H1 (cell line): ENCODE data around the gene FBXO34. TPM values are rescaled to one million over a fixed set of nuclear protein-coding genes. Genes with fewer than 3 reads are reported as not detected.

Experiments used
- CTCF ChIA-PET: fragments of 300-600 bp; sonication (Branson Sonifier 250); formaldehyde crosslinking; loops from one replicate; lab custom pipeline; 2021; ENCODE audit not compliant: partially characterized antibody; lab: Charles Lee
- POLR2A ChIA-PET: fragments of 300-600 bp; sonication (Branson Sonifier 250); formaldehyde crosslinking; loops from one replicate; lab custom pipeline; 2021; ENCODE audit warnings: inconsistent platforms; ENCODE audit not compliant: partially characterized antibody; lab: Charles Lee
- DNase-seq, 2 experiments: peaks; one replicate each; pipeline versions ENCODE4 v3.0.0 to v3.0.0-alpha.2; 2010 to 2022; ENCODE audit warnings: low spot score in 2 of 2, low read depth in 1 of 2, mixed read lengths in 1 of 2
- FAIRE-seq: peaks from 2 replicates; lab custom pipeline; 2011; peaks lifted over from hg19 to GRCh38; lab: Jason Lieb, UNC
- H2AFZ ChIP-seq: 2 replicates; pipeline ENCODE4 v1.8.1; 2012; ENCODE audit warnings: low read length, inconsistent platforms
- H2AK5ac ChIP-seq: 2 replicates; pipeline ENCODE4 v1.6.1; 2013; ENCODE audit warnings: low read depth, low read length
- H2BK120ac ChIP-seq: replicated peaks from 2 replicates; pipeline ENCODE3; 2013; ENCODE audit warnings: low read depth, low read length, inconsistent platforms
- H2BK12ac ChIP-seq: 2 replicates; pipeline ENCODE4 v1.6.1; 2013; ENCODE audit warnings: low read depth, low read length
- H2BK15ac ChIP-seq: 2 replicates; pipeline ENCODE4 v1.6.1; 2013; ENCODE audit warnings: low read length
- H2BK20ac ChIP-seq: 2 replicates; pipeline ENCODE4 v1.6.1; 2013; ENCODE audit warnings: low read length
- H2BK5ac ChIP-seq: 2 replicates; pipeline ENCODE4 v1.6.1; 2013; ENCODE audit warnings: low read depth, low read length
- H3K14ac ChIP-seq: 2 replicates; pipeline ENCODE4 v1.6.1; 2013; ENCODE audit warnings: inconsistent platforms; ENCODE audit not compliant: insufficient read length
- H3K18ac ChIP-seq: 2 replicates; pipeline ENCODE4 v1.6.1; 2013; ENCODE audit warnings: low read length; ENCODE audit errors: extremely low read depth
- H3K23ac ChIP-seq: 2 replicates; pipeline ENCODE4 v1.6.1; 2013; ENCODE audit warnings: inconsistent platforms; ENCODE audit not compliant: insufficient read length
- H3K23me2 ChIP-seq: 2 replicates; pipeline ENCODE4 v1.6.1; 2013; ENCODE audit warnings: low read depth, low read length
- H3K27ac ChIP-seq: 2 replicates; pipeline ENCODE4 v1.6.1; 2011; ENCODE audit warnings: low read depth, low read length, inconsistent platforms
- H3K27me3 ChIP-seq, 4 experiments: replicated peaks in 1 of 4; 1 replicate in 1 of 4; 2 replicates in 3 of 4; pipeline versions ENCODE4 v1.6.1 to v1.8.1; 2011 to 2013; ENCODE audit warnings: low read length in 3 of 4, mild to moderate bottlenecking in 3 of 4, inconsistent platforms in 2 of 4, mixed read lengths in 2 of 4, moderate library complexity in 1 of 4; ENCODE audit not compliant: control insufficient read depth in 3 of 4, insufficient read depth in 3 of 4; ENCODE audit errors: extremely low read depth in 1 of 4
- H3K36me3 ChIP-seq, 4 experiments: 2 replicates each; pipeline versions ENCODE4 v1.6.1 to v1.8.1; 2011 to 2013; ENCODE audit warnings: mild to moderate bottlenecking in 4 of 4, low read length in 3 of 4, moderate library complexity in 2 of 4, control low read depth in 1 of 4, inconsistent platforms in 1 of 4; ENCODE audit not compliant: insufficient read depth in 4 of 4, control insufficient read depth in 2 of 4
- H3K4ac ChIP-seq: replicated peaks from 2 replicates; pipeline ENCODE3; 2013; ENCODE audit warnings: low read length, low read depth, mixed read lengths, inconsistent platforms; ENCODE audit not compliant: insufficient read length
- H3K4me1 ChIP-seq, 4 experiments: replicated peaks in 1 of 4; 1 replicate in 1 of 4; 2 replicates in 3 of 4; pipeline versions ENCODE4 v1.6.1 to v1.8.1; 2011 to 2013; ENCODE audit warnings: low read length in 3 of 4, inconsistent platforms in 2 of 4, mixed read lengths in 1 of 4; ENCODE audit not compliant: insufficient read depth in 4 of 4, control insufficient read depth in 3 of 4
- H3K4me2 ChIP-seq, 2 experiments: 2 replicates each; pipeline versions ENCODE4 v1.6.1 to v1.8.1; 2011 to 2013; ENCODE audit warnings: low read depth in 2 of 2, low read length in 2 of 2, control low read depth in 1 of 2, inconsistent platforms in 1 of 2, mild to moderate bottlenecking in 1 of 2; ENCODE audit not compliant: insufficient read depth in 1 of 2
- H3K4me3 ChIP-seq, 4 experiments: fragments of 200-600, 300-600 bp in 1 of 4; sonication (generic), shearing (Covaris generic), sonication (Bioruptor Twin) in 1 of 4; 2 replicates each; pipeline versions ENCODE4 v1.5.1 to v1.8.1; 2011 to 2016; ENCODE audit warnings: low read length in 4 of 4, low read depth in 3 of 4, control low read depth in 2 of 4, inconsistent platforms in 2 of 4, mild to moderate bottlenecking in 2 of 4, mixed read lengths in 1 of 4, moderate library complexity in 1 of 4; ENCODE audit not compliant: insufficient read depth in 2 of 4; ENCODE audit errors: extremely low read depth in 1 of 4
- H3K56ac ChIP-seq: replicated peaks from 2 replicates; pipeline ENCODE3; 2013; ENCODE audit warnings: low read depth, mild to moderate bottlenecking, mixed read lengths, low read length, inconsistent platforms; ENCODE audit not compliant: insufficient read length
- H3K79me1 ChIP-seq: 2 replicates; pipeline ENCODE4 v1.6.1; 2013; ENCODE audit warnings: low read depth, low read length, control low read depth
- H3K79me2 ChIP-seq, 2 experiments: 2 replicates each; pipeline versions ENCODE4 v1.6.1 to v1.8.1; 2012 to 2013; ENCODE audit warnings: low read length in 2 of 2, mild to moderate bottlenecking in 2 of 2, inconsistent platforms in 1 of 2; ENCODE audit not compliant: insufficient read depth in 2 of 2, control insufficient read depth in 1 of 2
- H3K9ac ChIP-seq, 4 experiments: replicated peaks in 1 of 4; 1 replicate in 1 of 4; 2 replicates in 3 of 4; pipeline versions ENCODE4 v1.6.1 to v1.8.1; 2011 to 2013; ENCODE audit warnings: low read depth in 3 of 4, low read length in 3 of 4, control low read depth in 2 of 4, mild to moderate bottlenecking in 2 of 4, moderate library complexity in 2 of 4, inconsistent platforms in 1 of 4; ENCODE audit errors: extremely low read depth in 1 of 4
- H3K9me3 ChIP-seq, 2 experiments: 2 replicates each; pipeline versions ENCODE4 v1.6.1 to v1.8.1; 2012 to 2013; ENCODE audit warnings: mild to moderate bottlenecking in 2 of 2, moderate library complexity in 2 of 2, control low read depth in 1 of 2, inconsistent platforms in 1 of 2, low read depth in 1 of 2, low read length in 1 of 2, mixed read lengths in 1 of 2; ENCODE audit not compliant: insufficient read depth in 2 of 2
- H4K20me1 ChIP-seq, 2 experiments: replicated peaks in 1 of 2; 2 replicates each; pipeline versions ENCODE3 to v1.8.1; 2011 to 2013; ENCODE audit warnings: inconsistent platforms in 2 of 2, low read length in 2 of 2, mild to moderate bottlenecking in 1 of 2; ENCODE audit not compliant: insufficient read depth in 2 of 2, control insufficient read depth in 1 of 2
- H4K5ac ChIP-seq: 2 replicates; pipeline ENCODE4 v1.6.1; 2013; ENCODE audit warnings: low read length, low read depth, mixed read lengths, inconsistent platforms; ENCODE audit not compliant: insufficient read length
- H4K8ac ChIP-seq: 2 replicates; pipeline ENCODE4 v1.8.0; 2013; ENCODE audit warnings: mild to moderate bottlenecking, moderate library complexity, low read length, inconsistent platforms; ENCODE audit not compliant: insufficient read depth; ENCODE audit errors: extremely low read depth
- H4K91ac ChIP-seq: replicated peaks from 2 replicates; pipeline ENCODE3; 2013; ENCODE audit warnings: low read length, mixed read lengths, inconsistent platforms; ENCODE audit not compliant: insufficient read length
- ASH2L ChIP-seq: fragments of 200-600, 300-600 bp; sonication (generic); IDR thresholded peaks from one replicate; pipeline ENCODE4 v1.7.1; 2017; ENCODE audit warnings: low read length
- ATF2 ChIP-seq: IDR thresholded peaks from 2 replicates; pipeline ENCODE4 v1.6.1; 2012; ENCODE audit warnings: low read length, inconsistent platforms
- CEBPB ChIP-seq: IDR thresholded peaks from 2 replicates; pipeline ENCODE4 v1.6.1; 2012; ENCODE audit warnings: low read depth, low read length
- CHD2 ChIP-seq: IDR thresholded peaks from 2 replicates; pipeline ENCODE4 v1.6.1; 2012; ENCODE audit warnings: low read length, improper control_type of control experiment
- E2F6 ChIP-seq: IDR thresholded peaks from 2 replicates; pipeline ENCODE4 v1.6.1; 2012; ENCODE audit warnings: inconsistent platforms
- EGR1 ChIP-seq: IDR thresholded peaks from 2 replicates; pipeline ENCODE4 v1.6.1; 2011; ENCODE audit warnings: low read depth, low read length, borderline replicate concordance
- KDM5A ChIP-seq: fragments of 200-600 bp; IDR thresholded peaks from 2 replicates; pipeline ENCODE4 v1.7.1; 2012; ENCODE audit warnings: mild to moderate bottlenecking, low read length, inconsistent platforms, mixed read lengths
- MAFK ChIP-seq: IDR thresholded peaks from 2 replicates; pipeline ENCODE4 v1.6.1; 2012; ENCODE audit warnings: low read depth, mild to moderate bottlenecking, improper control_type of control experiment, low read length
- NRF1 ChIP-seq: IDR thresholded peaks from 2 replicates; pipeline ENCODE4 v1.6.1; 2011; ENCODE audit warnings: mild to moderate bottlenecking, low read depth, low read length, improper control_type of control experiment
- POLR2AphosphoS5 ChIP-seq: IDR thresholded peaks from 2 replicates; pipeline ENCODE4 v1.6.1; 2011; ENCODE audit warnings: low read depth, low read length
- RXRA ChIP-seq: IDR thresholded peaks from 2 replicates; pipeline ENCODE4 v1.6.1; 2011; ENCODE audit warnings: low read depth, mild to moderate bottlenecking, low read length, moderate library complexity; ENCODE audit not compliant: insufficient read depth
- SP2 ChIP-seq: IDR thresholded peaks from 2 replicates; pipeline ENCODE4 v1.6.1; 2012; ENCODE audit warnings: mild to moderate bottlenecking, low read length, inconsistent platforms
- ZNF274 ChIP-seq: IDR thresholded peaks from 2 replicates; pipeline ENCODE4 v1.7.0; 2012; ENCODE audit warnings: low read length, borderline replicate concordance; ENCODE audit errors: extremely low read depth
- WGBS, 2 experiments: shearing (Covaris generic) in 1 of 2; methylation state at CpG; one replicate each; pipeline versions ENCODE4 v1.1.6 to v1.1.7; 2013 to 2015; ENCODE audit warnings: low lambda C conversion rate in 2 of 2, mixed read lengths in 2 of 2, inconsistent platforms in 1 of 2, low coverage in 1 of 2, missing lambda C conversion rate in 1 of 2; ENCODE audit not compliant: insufficient replicate concordance in 2 of 2, insufficient coverage in 1 of 2, insufficient read length in 1 of 2; ENCODE audit errors: extremely low coverage in 1 of 2, missing lambda C conversion rate in 1 of 2; 5-methylcytosine and 5-hydroxymethylcytosine counted together
- polyA plus RNA-seq, 7 experiments: library from polyadenylated mRNA; depleted of rRNA in 3 of 7; stranded (reverse) in 5 of 7; unstranded in 2 of 7; fragments of >200 nt in 5 of 7; fragments of 200-250 nt in 2 of 7; gene quantifications; 1 replicate in 5 of 7; 2 replicates in 1 of 7; 4 replicates in 1 of 7; pipeline versions ENCODE4 v1.2.1 to v1.2.3, GENCODE V29; 2011 to 2013; ENCODE audit warnings: missing spikeins in 2 of 7, mixed read lengths in 2 of 7
- total RNA-seq: library from RNA; stranded (reverse); fragmentation: NEBNext Ultra II Directional; extraction: Animal tissue kit (Norgen Biotek cat#: 25700); gene quantifications from 2 replicates; pipeline ENCODE4 v1.2.1, GENCODE V29; 2021

FBXO34 gene
- total and polyA plus RNA-seq, 2 of the 8 experiments (the other 6 are each of a cell fraction or from before 2014, with no cell fraction given), result 7.0 to 14.4 TPM

DNA sequence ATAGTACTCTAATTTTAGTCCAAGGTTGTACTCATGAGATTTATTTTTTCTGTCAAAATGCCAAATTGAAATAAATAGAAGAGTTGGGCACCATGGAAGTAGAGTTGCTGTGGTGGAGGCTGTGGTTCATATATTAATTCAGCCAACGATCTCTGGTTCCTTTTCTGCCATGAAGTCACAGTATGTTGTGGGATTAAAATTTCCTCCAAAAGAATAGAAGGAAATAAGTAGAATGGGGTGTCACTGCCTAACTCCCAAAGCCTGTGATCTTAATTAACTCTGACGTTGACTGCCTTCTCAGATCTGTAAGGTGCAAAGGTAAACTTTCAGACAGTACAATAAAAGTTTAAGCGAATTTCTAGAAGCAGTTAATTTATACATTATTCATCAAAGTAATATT is 37.6 kb upstream of the FBXO34 start:
- Histone ChIP-seq H2BK5ac (no peak overlapping the region), H2BK20ac (no peak overlapping the region), H3K79me1 (no peaks in the 10 kb centered on the region), H3K36me3 (no peaks in the 10 kb centered on the region), H2BK15ac (no peak overlapping the region), H2BK120ac (no peak overlapping the region), H3K9me3 (no peaks in the 10 kb centered on the region), H2AK5ac (no peak overlapping the region), H3K27me3 (no peaks in the 10 kb centered on the region), H3K4me2 (no peak overlapping the region), H4K91ac (no peak overlapping the region), H3K4me3 (no peak overlapping the region), H3K79me2 (no peaks in the 10 kb centered on the region), H2AFZ (no peak overlapping the region), H4K8ac (no peak overlapping the region), H3K18ac (no peak overlapping the region), H3K4me1 (no peaks in the 10 kb centered on the region), H3K56ac (no peak overlapping the region), H4K5ac (no peak overlapping the region), H3K14ac (no peak overlapping the region), H3K4ac (no peak overlapping the region), H4K20me1 (no peaks in the 10 kb centered on the region), H3K9ac (no peak overlapping the region), H3K23me2 (no peaks in the 10 kb centered on the region), H2BK12ac (no peak overlapping the region), H3K23ac (no peak overlapping the region), H3K27ac (no peak overlapping the region)
- FAIRE-seq, result no peak
- ChIA-PET CTCF (no interaction called here), POLR2A (no interaction called here)
- no peak for DNase-seq
- 87% methylated on average over 3 of the region's 3 CpGs; no CpG with 5 or more reads in 1 of the 2 experiments for WGBS, 2 experiments
- TF ChIP-seq E2F6, result no peak
- no peak for TF ChIP-seq POLR2AphosphoS5
- no peak for TF ChIP-seq SP2
- TF ChIP-seq CHD2, result no peak
- TF ChIP-seq CEBPB, result no peak
- TF ChIP-seq ZNF274, result no peak
- no peak for TF ChIP-seq RXRA
- no peak for TF ChIP-seq MAFK
- no peak for TF ChIP-seq ATF2
- no peak for TF ChIP-seq EGR1
- TF ChIP-seq ASH2L, result no peak
- no peak for TF ChIP-seq KDM5A
- TF ChIP-seq NRF1, result no peak
